Diencephalon (tissue), 1 donor: ENCODE results near the gene ZNF468. TPM values are rescaled to one million over a fixed set of nuclear protein-coding genes. Genes with fewer than 3 reads are reported as not detected.

Source experiments
- small RNA-seq: library from RNA; depleted of rRNA; stranded (forward); fragments of <200 nt; gene quantifications from one replicate; pipeline ENCODE3, GENCODE V24; 2014
- total RNA-seq: library from RNA; depleted of rRNA; stranded (reverse); fragments of >200 nt; gene quantifications from one replicate; pipeline ENCODE4 v1.2.3, GENCODE V29; 2014

The ZNF468 gene
- total RNA-seq, result 37.6 TPM

GRCh38 chr19:52857378-52858191 lies at the start of gene ZNF468:
TSS of gene ZNF468 (minus strand) at chr19:52857619. CDS start at chr19:52854272, 3,347 bp downstream.

GRCh38 chr19:52897138-52897935 lies 39.9 kb upstream of the ZNF468 start, which contains the start of gene ZNF320:
TSS of gene ZNF320 (minus strand) at chr19:52897635. CDS start at chr19:52890255, 7,380 bp downstream.

DNA sequence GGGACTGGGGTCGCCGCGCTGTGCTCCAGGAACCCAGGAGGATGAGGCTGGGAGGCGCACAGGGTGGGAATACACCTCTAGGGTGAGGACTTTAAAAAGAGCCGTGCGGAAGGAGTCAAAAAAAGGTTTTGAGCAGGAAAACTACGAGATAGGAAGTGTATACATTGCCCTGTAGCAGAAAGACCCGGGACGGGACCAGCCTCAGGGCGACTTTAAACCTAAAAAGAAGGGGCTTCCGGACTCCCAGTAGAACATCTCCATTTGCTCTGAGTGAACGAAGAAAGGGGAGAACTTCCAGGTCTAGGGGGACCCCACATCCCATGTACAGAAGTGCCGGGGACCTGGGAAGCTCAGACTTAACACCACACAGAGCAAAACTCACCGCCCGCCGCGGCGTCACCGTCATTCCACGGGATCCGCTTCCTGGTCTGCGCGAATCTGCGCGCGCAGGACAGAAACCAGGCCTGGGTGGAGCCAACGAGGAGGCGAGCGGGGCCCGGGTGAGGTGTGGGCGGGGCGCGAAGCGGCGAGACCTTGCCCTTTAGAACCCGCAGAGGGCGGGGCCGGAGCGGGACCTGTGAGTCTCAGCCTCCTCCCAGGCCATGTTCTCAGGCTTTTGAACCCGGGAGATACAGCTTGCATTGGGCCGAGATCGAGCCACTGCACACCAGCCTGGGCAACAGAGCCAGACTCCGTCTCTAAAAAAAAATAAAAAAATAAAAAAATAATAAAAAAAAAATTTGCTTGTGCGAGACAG lies 36.0 kb downstream of the ZNF468 start, which contains the start of gene ZNF28:
Gene ZNF28, minus strand, starts transcription at position 430 of the 757 bp plus-strand sequence. CDS start 3,675 bp downstream, outside the sequence.

Small RNA genes within 50 kb of the gene (small RNA-seq; reads per million reads assigned to genes)
- gene ZNF320, result not detected

Other genes with a start within 250 kb of the ZNF468 start
- 48.9 TPM for gene ZNF83, start 219.3 kb downstream of the ZNF468 start, total RNA-seq
- gene ZNF611, start 122.6 kb downstream of the ZNF468 start, total RNA-seq, result 24.2 TPM
- gene ZNF600, start 70.8 kb downstream of the ZNF468 start, total RNA-seq, result 1.2 TPM
- 29.3 TPM for gene ZNF28, start 36.0 kb downstream of the ZNF468 start, total RNA-seq
- gene ZNF320, start 40.0 kb upstream of the ZNF468 start, total RNA-seq, result 30.4 TPM
- 3.5 TPM for gene ZNF888, start 65.8 kb upstream of the ZNF468 start, total RNA-seq
- gene ZNF816, start 105.3 kb upstream of the ZNF468 start, total RNA-seq, result 12.2 TPM
- not detected for gene ERVV-1, start 156.3 kb upstream of the ZNF468 start, total RNA-seq
- not detected for gene ERVV-2, start 187.1 kb upstream of the ZNF468 start, total RNA-seq
- gene ZNF160, start 245.8 kb upstream of the ZNF468 start, total RNA-seq, result 33.0 TPM